Germinal center (tissue), 1 donor: ENCODE data around the gene WDR33.

Source experiments
- DNase-seq: peaks from one replicate; pipeline ENCODE4 v3.0.0; 2012; ENCODE audit warnings: mixed read lengths, low spot score

WDR33 gene

GRCh38 chr2:127694986-127695385, 116.0 kb downstream of the WDR33 start:
- no peak for DNase-seq

GRCh38 chr2:127690696-127691095, 120.3 kb downstream of the WDR33 start:
- DNase-seq: no peak

GRCh38 chr2:127688405-127688804, 122.6 kb downstream of the WDR33 start:
- DNase-seq: no peak

GRCh38 chr2:127685410-127686080, 125.4 kb downstream of the WDR33 start:
- no peak for DNase-seq

GRCh38 chr2:127683757-127684156, 127.2 kb downstream of the WDR33 start:
- no peak for DNase-seq

- no peak for DNase-seq
Observed at GRCh38 chr2:127683056-127683455, 127.9 kb downstream of the WDR33 start.

- no peak for DNase-seq
Observed at GRCh38 chr2:127681976-127682857, 128.8 kb downstream of the WDR33 start.

GRCh38 chr2:127681288-127681804, 129.6 kb downstream of the WDR33 start:
- DNase-seq: no peak

GRCh38 chr2:127680706-127681287, 130.2 kb downstream of the WDR33 start:
- no peak for DNase-seq

- no peak for DNase-seq
Observed at GRCh38 chr2:127679680-127680361, 131.2 kb downstream of the WDR33 start.

- no peak for DNase-seq
Observed at GRCh38 chr2:127678991-127679390, 132.0 kb downstream of the WDR33 start.

- DNase-seq: no peak
Observed at GRCh38 chr2:127678531-127678930, 132.4 kb downstream of the WDR33 start.

GRCh38 chr2:127676906-127677305, 134.1 kb downstream of the WDR33 start:
- DNase-seq: no peak

GRCh38 chr2:127675331-127676261, 135.4 kb downstream of the WDR33 start, which contains the start of gene LIMS2:
LIMS2 (minus strand) TSS chr2:127675530; CDS start chr2:127675024, 506 bp downstream.
- no peak for DNase-seq

- DNase-seq: no peak
Observed at GRCh38 chr2:127674241-127675209, 136.4 kb downstream of the WDR33 start.

- no peak for DNase-seq
Observed at GRCh38 chr2:127673291-127674069, 137.5 kb downstream of the WDR33 start.

GRCh38 chr2:127672341-127673224, 138.4 kb downstream of the WDR33 start:
- DNase-seq: no peak
